Measurements from ENCODE around the gene SMG6. TPM values are rescaled to one million over a fixed set of nuclear protein-coding genes. Genes with fewer than 3 reads are reported as not detected.

SMG6 gene
- total and polyA plus RNA-seq, 2 of the 13 experiments (the other 11 are each of a cell fraction or from before 2014, with no cell fraction given), result 4.6 to 14.6 TPM

DNA sequence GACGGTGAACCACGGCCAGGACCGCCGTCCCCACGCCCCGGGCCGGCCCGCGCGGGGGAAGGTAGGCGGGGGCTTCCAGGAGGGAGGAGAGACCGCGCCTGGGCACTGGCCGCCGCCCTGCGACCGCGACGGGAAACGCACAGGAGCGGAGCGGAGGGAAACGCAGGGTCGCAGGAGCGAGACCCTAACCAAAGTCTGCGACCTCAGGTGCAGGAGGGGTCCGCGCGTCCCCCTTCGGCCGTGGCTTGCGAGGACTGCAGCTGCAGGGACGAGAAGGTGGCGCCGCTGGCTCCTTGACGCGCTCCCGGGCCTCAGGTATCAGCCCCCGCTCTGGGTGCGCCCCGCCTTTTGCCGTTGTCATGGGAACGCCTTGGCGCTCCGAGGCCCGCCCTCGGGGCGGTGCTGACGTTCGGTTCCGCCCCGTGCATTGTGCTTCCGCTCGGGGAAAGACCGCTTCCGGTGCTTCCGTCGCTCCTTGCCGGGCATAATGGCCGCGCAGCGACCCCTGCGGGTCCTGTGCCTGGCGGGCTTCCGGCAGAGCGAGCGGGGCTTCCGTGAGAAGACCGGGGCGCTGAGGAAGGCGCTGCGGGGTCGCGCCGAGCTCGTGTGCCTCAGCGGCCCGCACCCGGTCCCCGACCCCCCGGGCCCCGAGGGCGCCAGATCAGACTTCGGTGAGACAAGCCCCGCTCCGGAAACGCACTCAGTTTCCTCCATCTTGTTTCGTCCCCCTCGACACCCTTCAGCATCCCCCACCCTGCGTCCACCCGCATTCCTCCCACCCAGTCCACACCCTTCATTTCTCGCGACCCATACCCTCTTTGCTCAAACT, 261.8 kb downstream of the SMG6 start, which contains the start of gene OVCA2 (continued):
- TF ChIP-seq ZNF407 (CRISPR knock-in tag; IDR thresholded peaks at IDR 0.05; ENCODE audit: not compliant biosample characterization) (no peak), GZF1 (CRISPR knock-in tag; IDR thresholded peaks at IDR 0.05) (no peak), ZNF552 (CRISPR knock-in tag; IDR thresholded peaks at IDR 0.05; ENCODE audit: borderline replicate concordance) (0 out of 2 replicates have a peak, but pooled peaks have one; percentile 83), ZXDC (CRISPR knock-in tag; IDR thresholded peaks at IDR 0.05) (no peak), IKZF4 (CRISPR knock-in tag; IDR thresholded peaks at IDR 0.05; ENCODE audit: borderline replicate concordance, low read depth, not compliant biosample characterization) (peak; percentile 46), XBP1 (CRISPR knock-in tag; IDR thresholded peaks at IDR 0.05) (no peak)
- TF ChIP-seq, protein P1, sequence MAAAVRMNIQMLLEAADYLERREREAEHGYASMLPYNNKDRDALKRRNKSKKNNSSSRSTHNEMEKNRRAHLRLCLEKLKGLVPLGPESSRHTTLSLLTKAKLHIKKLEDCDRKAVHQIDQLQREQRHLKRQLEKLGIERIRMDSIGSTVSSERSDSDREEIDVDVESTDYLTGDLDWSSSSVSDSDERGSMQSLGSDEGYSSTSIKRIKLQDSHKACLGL (CRISPR knock-in tag; IDR thresholded peaks at IDR 0.05), result peak; percentile 54

Measured in HepG2 (cell line).